Panc1 (cell line): Measurements from ENCODE around the gene NECAB2.

Source experiments
- REST ChIP-seq, 2 experiments: IDR thresholded peaks; 2 replicates each; pipeline ENCODE4 v1.6.1; 2011 to 2012; ENCODE audit warnings: low read depth in 2 of 2, control low read depth in 1 of 2, low read length in 1 of 2, mild to moderate bottlenecking in 1 of 2, moderate library complexity in 1 of 2; ENCODE audit not compliant: insufficient read depth in 1 of 2
- TCF7L2 ChIP-seq: IDR thresholded peaks from 2 replicates; pipeline ENCODE4 v1.6.1; 2011; ENCODE audit warnings: mild to moderate bottlenecking, low read depth, low read length, inconsistent platforms
- TF ChIP-seq, protein P1 (sequence below): fragments of 450-650 bp; IDR thresholded peaks from 2 replicates; pipeline ENCODE4 v1.5.1; 2017; ENCODE audit warnings: mild to moderate bottlenecking

- TF ChIP-seq, protein P1, sequence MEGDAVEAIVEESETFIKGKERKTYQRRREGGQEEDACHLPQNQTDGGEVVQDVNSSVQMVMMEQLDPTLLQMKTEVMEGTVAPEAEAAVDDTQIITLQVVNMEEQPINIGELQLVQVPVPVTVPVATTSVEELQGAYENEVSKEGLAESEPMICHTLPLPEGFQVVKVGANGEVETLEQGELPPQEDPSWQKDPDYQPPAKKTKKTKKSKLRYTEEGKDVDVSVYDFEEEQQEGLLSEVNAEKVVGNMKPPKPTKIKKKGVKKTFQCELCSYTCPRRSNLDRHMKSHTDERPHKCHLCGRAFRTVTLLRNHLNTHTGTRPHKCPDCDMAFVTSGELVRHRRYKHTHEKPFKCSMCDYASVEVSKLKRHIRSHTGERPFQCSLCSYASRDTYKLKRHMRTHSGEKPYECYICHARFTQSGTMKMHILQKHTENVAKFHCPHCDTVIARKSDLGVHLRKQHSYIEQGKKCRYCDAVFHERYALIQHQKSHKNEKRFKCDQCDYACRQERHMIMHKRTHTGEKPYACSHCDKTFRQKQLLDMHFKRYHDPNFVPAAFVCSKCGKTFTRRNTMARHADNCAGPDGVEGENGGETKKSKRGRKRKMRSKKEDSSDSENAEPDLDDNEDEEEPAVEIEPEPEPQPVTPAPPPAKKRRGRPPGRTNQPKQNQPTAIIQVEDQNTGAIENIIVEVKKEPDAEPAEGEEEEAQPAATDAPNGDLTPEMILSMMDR, result no peak
- no peak for TF ChIP-seq REST (IDR thresholded peaks at IDR 0.05; ENCODE audit: insufficient read depth in 1 of 2, low read depth in 2 of 2, low read length in 1 of 2)
- no peak for TF ChIP-seq TCF7L2
Observed at GRCh38 chr16:83994087-83994486, 26.0 kb downstream of the NECAB2 start.
